Loucy (cell line): Measurements from ENCODE around the gene RAB8A.

Experiments used
- H2AFZ ChIP-seq: fragments of 200-600 bp; sonication (generic); 2 replicates; pipeline ENCODE4 v1.6.0; 2016; ENCODE audit warnings: antibody characterized with exemption, mild to moderate bottlenecking, low read length, moderate library complexity
- H3F3A ChIP-seq: fragments of 200-600 bp; 2 replicates; pipeline ENCODE4 v1.6.0; 2016; ENCODE audit warnings: antibody characterized with exemption, low read depth, mild to moderate bottlenecking
- H3K27me3 ChIP-seq: fragments of 200-600 bp; sonication (generic); 2 replicates; pipeline ENCODE4 v1.6.1; 2014; ENCODE audit warnings: low read length, mild to moderate bottlenecking; ENCODE audit not compliant: insufficient read depth, poor library complexity, severe bottlenecking
- H3K36me3 ChIP-seq: fragments of 200-600 bp; sonication (generic); 2 replicates; pipeline ENCODE4 v1.6.1; 2016; ENCODE audit warnings: low read length; ENCODE audit not compliant: insufficient read depth
- H3K4me1 ChIP-seq: fragments of 200-600 bp; sonication (generic); 2 replicates; pipeline ENCODE4 v1.5.1; 2014; ENCODE audit warnings: low read length, mild to moderate bottlenecking; ENCODE audit not compliant: insufficient read depth, poor library complexity, severe bottlenecking
- H3K4me2 ChIP-seq: fragments of 200-600 bp; sonication (generic); 2 replicates; pipeline ENCODE4 v1.6.0; 2014; ENCODE audit warnings: antibody characterized with exemption, low read length, low read depth, mild to moderate bottlenecking; ENCODE audit not compliant: poor library complexity, severe bottlenecking
- H3K4me3 ChIP-seq: fragments of 200-600 bp; sonication (generic); 2 replicates; pipeline ENCODE4 v1.5.1; 2014; ENCODE audit warnings: low read length, mild to moderate bottlenecking, mixed read lengths; ENCODE audit not compliant: poor library complexity, severe bottlenecking
- H3K79me2 ChIP-seq: fragments of 200-600 bp; sonication (generic); 2 replicates; pipeline ENCODE4 v1.6.1; 2014; ENCODE audit warnings: low read length; ENCODE audit not compliant: insufficient read depth
- H3K9ac ChIP-seq: fragments of 200-600 bp; sonication (generic); 2 replicates; pipeline ENCODE4 v1.6.0; 2014; ENCODE audit warnings: mild to moderate bottlenecking, low read depth, low read length, moderate library complexity; ENCODE audit not compliant: poor library complexity, severe bottlenecking
- H3K9me2 ChIP-seq: fragments of 200-600 bp; sonication (generic); replicated peaks from 2 replicates; pipeline ENCODE4 v1.6.1; 2016; ENCODE audit warnings: low read depth, low read length, mixed read lengths
- H3K9me3 ChIP-seq: fragments of 200-600 bp; sonication (generic); 2 replicates; pipeline ENCODE4 v1.6.1; 2014; ENCODE audit warnings: mild to moderate bottlenecking, antibody characterized with exemption, low read length, low read depth; ENCODE audit not compliant: insufficient read depth
- H4K20me1 ChIP-seq: fragments of 200-600 bp; sonication (generic); 2 replicates; pipeline ENCODE4 v1.6.0; 2014; ENCODE audit warnings: antibody characterized with exemption, low read length, mild to moderate bottlenecking; ENCODE audit not compliant: insufficient read depth, poor library complexity, severe bottlenecking
- CTCF ChIP-seq: fragments of 200-600 bp; sonication (generic); conservative IDR thresholded peaks from 2 replicates; pipeline ENCODE4 v1.5.1; 2014; ENCODE audit warnings: mild to moderate bottlenecking, antibody characterized with exemption, low read length
- EZH2phosphoT487 ChIP-seq: fragments of 200-600 bp; IDR thresholded peaks from 2 replicates; pipeline ENCODE4 v1.6.1; 2018; ENCODE audit warnings: antibody characterized with exemption, mild to moderate bottlenecking, moderate library complexity, borderline replicate concordance

RAB8A gene

GRCh38 chr19:16068696-16069259, 42.9 kb upstream of the RAB8A start:
- H3K79me2 ChIP-seq = peaks cover 12% of the 10 kb centered on the region; the same call in 1 of the 2 replicates
- no peaks in the 10 kb centered on the region for H3F3A ChIP-seq
- no peaks in the 10 kb centered on the region for H3K27me3 ChIP-seq
- H2AFZ ChIP-seq = no peak overlapping the region
- no peaks in the 10 kb centered on the region for H3K36me3 ChIP-seq
- H3K9ac ChIP-seq = no peak overlapping the region
- H3K9me3 ChIP-seq = no peaks in the 10 kb centered on the region
- TF ChIP-seq EZH2phosphoT487 = no peak
- TF ChIP-seq CTCF = no peak
- H3K4me2 ChIP-seq = no peak overlapping the region
- H3K4me1 ChIP-seq = peaks cover 30% of the 10 kb centered on the region
- no peaks in the 10 kb centered on the region for H3K9me2 ChIP-seq
- no peak overlapping the region for H3K4me3 ChIP-seq
- no peaks in the 10 kb centered on the region for H4K20me1 ChIP-seq

- no peaks in the 10 kb centered on the region for H3K36me3 ChIP-seq
Observed at GRCh38 chr19:16069813-16070365, 41.8 kb upstream of the RAB8A start.

GRCh38 chr19:16070366-16070990, 41.2 kb upstream of the RAB8A start:
- no peak overlapping the region for H2AFZ ChIP-seq
- H4K20me1 ChIP-seq = no peaks in the 10 kb centered on the region
- no peaks in the 10 kb centered on the region for H3K27me3 ChIP-seq
- TF ChIP-seq CTCF (no peak; the same call in 1 of the 2 replicates), EZH2phosphoT487 (no peak)
- no peaks in the 10 kb centered on the region for H3K9me2 ChIP-seq
- H3F3A ChIP-seq = peaks cover 8% of the 10 kb centered on the region; the same call in 1 of the 2 replicates
- peak overlapping the region; percentile 18 for H3K9ac ChIP-seq
- peak overlapping the region; percentile 10 for H3K4me3 ChIP-seq
- peaks cover 43% of the 10 kb centered on the region for H3K4me1 ChIP-seq
- peaks cover 24% of the 10 kb centered on the region for H3K79me2 ChIP-seq
- H3K36me3 ChIP-seq = no peaks in the 10 kb centered on the region
- peak overlapping the region; percentile 48 for H3K4me2 ChIP-seq
- H3K9me3 ChIP-seq = no peaks in the 10 kb centered on the region

More at GRCh38 chr19:16069813-16070365, 41.8 kb upstream of the RAB8A start:
- H3K4me3 ChIP-seq = peak overlapping the region; percentile 5
- H3K9ac ChIP-seq = peak overlapping the region; percentile 18
- no peak overlapping the region for H2AFZ ChIP-seq
- H3K9me2 ChIP-seq = no peaks in the 10 kb centered on the region
- H3K27me3 ChIP-seq = no peaks in the 10 kb centered on the region
- H3K4me1 ChIP-seq = peaks cover 38% of the 10 kb centered on the region
- H3K4me2 ChIP-seq = peak overlapping the region; percentile 48
- TF ChIP-seq EZH2phosphoT487 (no peak), CTCF (no peak)
- peaks cover 18% of the 10 kb centered on the region; the same call in 1 of the 2 replicates for H3K79me2 ChIP-seq
- no peaks in the 10 kb centered on the region for H4K20me1 ChIP-seq
- no peaks in the 10 kb centered on the region for H3K9me3 ChIP-seq
- peaks cover 3% of the 10 kb centered on the region; the same call in 1 of the 2 replicates for H3F3A ChIP-seq
